Neural cell (in vitro differentiated cells): Measurements from ENCODE around the gene PCED1B. TPM values are rescaled to one million over a fixed set of nuclear protein-coding genes. Genes with fewer than 3 reads are reported as not detected.

Source experiments
- H2AFZ ChIP-seq: fragments of 200-600, 300-800 bp; sonication (generic), shearing (Covaris generic); 2 replicates; pipeline ENCODE4 v1.6.0; 2014; ENCODE audit warnings: low read depth, mild to moderate bottlenecking, antibody characterized with exemption, low read length, moderate library complexity
- H3F3A ChIP-seq: fragments of 200-600 bp; shearing (Covaris generic); 2 replicates; pipeline ENCODE4 v1.6.1; 2016; ENCODE audit warnings: mild to moderate bottlenecking, moderate library complexity, mixed read lengths, antibody characterized with exemption, low read length; ENCODE audit not compliant: insufficient read depth, poor library complexity, severe bottlenecking
- H3K27ac ChIP-seq: fragments of 200-600, 300-800 bp; sonication (generic), shearing (Covaris generic); 2 replicates; pipeline ENCODE4 v1.5.1; 2014; ENCODE audit warnings: mild to moderate bottlenecking, low read length, moderate library complexity
- H3K27me3 ChIP-seq: fragments of 300-800, 200-600 bp; sonication (generic), shearing (Covaris generic); 2 replicates; pipeline ENCODE4 v1.6.0; 2014; ENCODE audit warnings: mild to moderate bottlenecking, low read depth, low read length, moderate library complexity; ENCODE audit not compliant: insufficient read depth
- H3K36me3 ChIP-seq: fragments of 300-800, 200-600 bp; sonication (generic), shearing (Covaris generic); 2 replicates; pipeline ENCODE4 v1.5.1; 2014; ENCODE audit warnings: mild to moderate bottlenecking, antibody characterized with exemption, low read length, moderate library complexity; ENCODE audit not compliant: insufficient read depth
- H3K4me2 ChIP-seq: fragments of 300-800, 200-600 bp; sonication (generic), shearing (Covaris generic); 2 replicates; pipeline ENCODE4 v1.6.0; 2014; ENCODE audit warnings: mild to moderate bottlenecking, low read length
- H3K4me3 ChIP-seq: fragments of 300-800, 200-600 bp; sonication (generic), shearing (Covaris generic); 2 replicates; pipeline ENCODE4 v1.5.1; 2014; ENCODE audit warnings: mild to moderate bottlenecking, low read length, moderate library complexity
- H3K79me2 ChIP-seq: fragments of 200-600 bp; shearing (Covaris generic); replicated peaks from 2 replicates; pipeline ENCODE4 v1.6.0; 2014; ENCODE audit warnings: mild to moderate bottlenecking, low read length, moderate library complexity; ENCODE audit not compliant: insufficient read depth
- H3K9ac ChIP-seq: fragments of 300-800, 200-600 bp; sonication (generic), shearing (Covaris generic); 2 replicates; pipeline ENCODE4 v1.6.1; 2016; ENCODE audit warnings: mild to moderate bottlenecking, low read length, mixed read lengths
- H3K9me2 ChIP-seq: fragments of 200-600 bp; shearing (Covaris generic); 2 replicates; pipeline ENCODE4 v1.6.1; 2016; ENCODE audit warnings: mild to moderate bottlenecking, low read length, mixed read lengths; ENCODE audit not compliant: insufficient read depth
- H3K9me3 ChIP-seq: fragments of 200-600, 300-800 bp; sonication (generic), shearing (Covaris generic); 2 replicates; pipeline ENCODE4 v1.6.1; 2016; ENCODE audit warnings: mild to moderate bottlenecking, mixed run types, low read length, moderate library complexity, mixed read lengths
- H4K20me1 ChIP-seq: fragments of 200-600 bp; shearing (Covaris generic); 2 replicates; pipeline ENCODE4 v1.6.1; 2016; ENCODE audit warnings: mild to moderate bottlenecking, mixed run types; ENCODE audit not compliant: insufficient read depth
- CTCF ChIP-seq: fragments of 450-650 bp; IDR thresholded peaks from 2 replicates; pipeline ENCODE4 v1.5.1; 2014; ENCODE audit warnings: antibody characterized with exemption, mild to moderate bottlenecking, moderate library complexity; ENCODE audit not compliant: poor library complexity, severe bottlenecking
- EP300 ChIP-seq: fragments of 450-650 bp; conservative IDR thresholded peaks from 2 replicates; pipeline ENCODE4 v1.6.1; 2014; ENCODE audit warnings: antibody characterized with exemption, mild to moderate bottlenecking, moderate library complexity; ENCODE audit not compliant: poor library complexity, severe bottlenecking
- EZH2 ChIP-seq: fragments of 200-600, 300-800 bp; shearing (Covaris generic), sonication (generic); IDR thresholded peaks from 2 replicates; pipeline ENCODE4 v1.6.1; 2014; ENCODE audit warnings: antibody characterized with exemption, low read length, borderline replicate concordance, mild to moderate bottlenecking; ENCODE audit not compliant: insufficient read depth, poor library complexity, severe bottlenecking
- MXI1 ChIP-seq: fragments of 450-650 bp; conservative IDR thresholded peaks from 2 replicates; pipeline ENCODE4 v1.6.1; 2014; ENCODE audit warnings: antibody characterized with exemption, mild to moderate bottlenecking; ENCODE audit not compliant: poor library complexity, severe bottlenecking
- POLR2AphosphoS5 ChIP-seq: IDR thresholded peaks from 2 replicates; pipeline ENCODE4 v1.6.1; 2012
- RAD21 ChIP-seq: fragments of 450-650 bp; conservative IDR thresholded peaks from 2 replicates; pipeline ENCODE4 v1.6.1; 2014; ENCODE audit warnings: antibody characterized with exemption, mild to moderate bottlenecking, moderate library complexity
- SMC3 ChIP-seq: fragments of 450-650 bp; conservative IDR thresholded peaks from 2 replicates; pipeline ENCODE4 v1.6.1; 2014; ENCODE audit warnings: antibody characterized with exemption, mild to moderate bottlenecking, moderate library complexity; ENCODE audit not compliant: poor library complexity
- TAF1 ChIP-seq: IDR thresholded peaks from 2 replicates; pipeline ENCODE4 v1.6.1; 2012; ENCODE audit warnings: low read depth
- polyA plus RNA-seq: library from polyadenylated mRNA; depleted of rRNA; stranded (reverse); fragments of >200 nt; gene quantifications from 2 replicates; pipeline ENCODE4 v1.2.3, GENCODE V29; 2014
- TF ChIP-seq, protein P1 (sequence below): IDR thresholded peaks from 2 replicates; pipeline ENCODE4 v1.6.1; 2012; ENCODE audit warnings: borderline replicate concordance

The PCED1B gene
- polyA plus RNA-seq, 1 donor from 2014 or later = not detected

- Histone ChIP-seq H3K9ac (no peak overlapping the region), H3K4me2 (no peak overlapping the region), H3K27ac (no peak overlapping the region), H3K9me3 (no peaks in the 10 kb centered on the region), H3F3A (no peaks in the 10 kb centered on the region), H3K27me3 (no peaks in the 10 kb centered on the region), H3K4me3 (no peak overlapping the region), H3K36me3 (no peaks in the 10 kb centered on the region), H4K20me1 (no peaks in the 10 kb centered on the region), H3K79me2 (no peaks in the 10 kb centered on the region), H2AFZ (no peak overlapping the region), H3K9me2 (no peaks in the 10 kb centered on the region)
- no peak for TF ChIP-seq SMC3
- TF ChIP-seq POLR2AphosphoS5 = no peak
- no peak for TF ChIP-seq TAF1
- TF ChIP-seq CTCF = no peak
- TF ChIP-seq MXI1 = no peak
- TF ChIP-seq EZH2 = no peak
- TF ChIP-seq, protein P1, sequence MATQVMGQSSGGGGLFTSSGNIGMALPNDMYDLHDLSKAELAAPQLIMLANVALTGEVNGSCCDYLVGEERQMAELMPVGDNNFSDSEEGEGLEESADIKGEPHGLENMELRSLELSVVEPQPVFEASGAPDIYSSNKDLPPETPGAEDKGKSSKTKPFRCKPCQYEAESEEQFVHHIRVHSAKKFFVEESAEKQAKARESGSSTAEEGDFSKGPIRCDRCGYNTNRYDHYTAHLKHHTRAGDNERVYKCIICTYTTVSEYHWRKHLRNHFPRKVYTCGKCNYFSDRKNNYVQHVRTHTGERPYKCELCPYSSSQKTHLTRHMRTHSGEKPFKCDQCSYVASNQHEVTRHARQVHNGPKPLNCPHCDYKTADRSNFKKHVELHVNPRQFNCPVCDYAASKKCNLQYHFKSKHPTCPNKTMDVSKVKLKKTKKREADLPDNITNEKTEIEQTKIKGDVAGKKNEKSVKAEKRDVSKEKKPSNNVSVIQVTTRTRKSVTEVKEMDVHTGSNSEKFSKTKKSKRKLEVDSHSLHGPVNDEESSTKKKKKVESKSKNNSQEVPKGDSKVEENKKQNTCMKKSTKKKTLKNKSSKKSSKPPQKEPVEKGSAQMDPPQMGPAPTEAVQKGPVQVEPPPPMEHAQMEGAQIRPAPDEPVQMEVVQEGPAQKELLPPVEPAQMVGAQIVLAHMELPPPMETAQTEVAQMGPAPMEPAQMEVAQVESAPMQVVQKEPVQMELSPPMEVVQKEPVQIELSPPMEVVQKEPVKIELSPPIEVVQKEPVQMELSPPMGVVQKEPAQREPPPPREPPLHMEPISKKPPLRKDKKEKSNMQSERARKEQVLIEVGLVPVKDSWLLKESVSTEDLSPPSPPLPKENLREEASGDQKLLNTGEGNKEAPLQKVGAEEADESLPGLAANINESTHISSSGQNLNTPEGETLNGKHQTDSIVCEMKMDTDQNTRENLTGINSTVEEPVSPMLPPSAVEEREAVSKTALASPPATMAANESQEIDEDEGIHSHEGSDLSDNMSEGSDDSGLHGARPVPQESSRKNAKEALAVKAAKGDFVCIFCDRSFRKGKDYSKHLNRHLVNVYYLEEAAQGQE = no peak
- no peak for TF ChIP-seq RAD21
- no peak for TF ChIP-seq EP300
Measured at GRCh38 chr12:47228802-47229201, 149.4 kb downstream of the PCED1B start.

GRCh38 chr12:47231456-47231855 lies 152.0 kb downstream of the PCED1B start:
- Histone ChIP-seq H3K9me3 (no peaks in the 10 kb centered on the region), H3K79me2 (no peaks in the 10 kb centered on the region), H3K27me3 (no peaks in the 10 kb centered on the region), H2AFZ (no peak overlapping the region), H3K4me2 (no peak overlapping the region), H3K36me3 (no peaks in the 10 kb centered on the region), H3K27ac (no peak overlapping the region), H3F3A (no peaks in the 10 kb centered on the region), H3K4me3 (no peak overlapping the region), H3K9ac (no peak overlapping the region), H3K9me2 (no peaks in the 10 kb centered on the region), H4K20me1 (no peaks in the 10 kb centered on the region)
- TF ChIP-seq, protein P1 = no peak
- TF ChIP-seq CTCF (no peak), RAD21 (no peak), POLR2AphosphoS5 (no peak), EZH2 (no peak), MXI1 (no peak), EP300 (no peak), TAF1 (no peak), SMC3 (no peak)
